Renal cortical epithelial cell (primary cell): Measurements from ENCODE around the gene AIFM1. TPM values are rescaled to one million over a fixed set of nuclear protein-coding genes. Genes with fewer than 3 reads are reported as not detected.
A peak's percentile ranks its signal among the peaks of the same experiment; 100 is the strongest.

Experiments used
- DNase-seq: peaks from one replicate; pipeline ENCODE4 v3.0.0-alpha.2; 2011; ENCODE audit warnings: low read depth
- total RNA-seq: library from RNA; depleted of rRNA; stranded (reverse); fragments of >200 nt; gene quantifications from 2 replicates; pipeline ENCODE4 v1.2.3, GENCODE V29; 2014

Gene AIFM1
- total RNA-seq, 1 donor from 2014 or later, result 60.4 TPM

DNA sequence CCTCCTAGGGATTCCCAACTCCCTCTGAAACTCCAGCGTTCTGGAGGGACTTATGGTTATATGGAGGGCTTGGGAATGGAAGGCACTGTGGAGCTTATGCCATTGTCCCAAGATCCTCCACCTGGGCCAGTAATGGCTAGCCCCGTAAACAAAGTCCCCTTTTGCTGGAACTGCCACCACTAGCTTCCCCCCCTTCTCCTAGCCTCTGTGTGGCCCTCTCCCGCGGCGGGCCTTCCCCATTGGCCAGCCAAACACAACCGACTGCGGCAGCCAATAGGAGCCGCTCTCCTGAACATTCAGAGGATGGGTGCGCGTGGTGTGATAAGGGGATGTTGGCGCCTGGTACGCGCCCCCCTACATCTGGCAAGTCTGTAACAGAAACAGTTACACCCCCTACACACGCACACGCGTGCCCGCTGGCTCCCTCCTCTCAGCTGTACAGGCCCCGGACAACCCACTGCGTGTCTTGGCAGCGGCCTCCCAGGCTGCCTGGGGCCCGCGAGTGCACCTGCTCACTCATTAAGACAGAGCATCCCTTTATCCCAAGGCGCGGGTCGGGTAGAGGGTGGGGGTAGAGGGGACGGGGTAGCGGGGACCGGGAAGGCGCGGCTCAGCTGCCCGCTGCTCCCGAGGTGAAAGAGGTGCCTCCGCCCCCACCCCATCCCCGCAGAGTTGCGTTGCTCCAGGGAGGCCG is 5.3 kb upstream of the AIFM1 start:
- no peak for DNase-seq

DNA sequence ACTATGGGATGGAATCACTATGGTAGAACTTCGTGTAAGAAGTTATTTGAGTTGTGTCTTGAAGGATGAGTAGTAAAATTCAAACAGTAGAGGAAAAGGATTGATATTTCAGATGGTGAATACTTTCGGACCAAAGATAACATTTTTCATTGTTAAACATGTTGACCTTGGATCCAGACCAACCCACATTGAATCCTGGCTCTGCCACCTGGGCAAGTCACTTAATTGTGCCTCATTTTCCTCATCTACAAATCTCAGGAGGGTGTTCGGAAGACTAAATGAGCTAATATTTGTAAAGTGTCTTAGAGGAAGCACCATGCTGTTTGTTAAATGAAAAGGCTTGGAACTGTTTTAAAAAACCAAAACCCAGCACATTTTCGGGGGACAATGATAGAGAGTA is 1.4 kb upstream of the AIFM1 start:
- DNase-seq, result no peak

DNA sequence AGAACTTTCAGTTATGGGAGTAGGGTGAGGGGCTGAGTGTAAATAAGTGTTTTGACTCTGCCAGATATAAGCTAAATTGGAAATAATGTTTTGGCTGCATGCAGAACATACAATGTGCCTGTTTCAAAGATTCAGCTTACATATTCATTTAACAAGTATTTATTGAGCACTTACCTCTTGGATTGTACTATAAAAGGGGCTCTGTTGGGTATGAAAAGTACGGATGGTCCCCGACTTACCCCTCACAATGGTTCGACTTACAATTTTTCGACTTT is 799 bp upstream of the AIFM1 start:
- DNase-seq, result no peak

DNA sequence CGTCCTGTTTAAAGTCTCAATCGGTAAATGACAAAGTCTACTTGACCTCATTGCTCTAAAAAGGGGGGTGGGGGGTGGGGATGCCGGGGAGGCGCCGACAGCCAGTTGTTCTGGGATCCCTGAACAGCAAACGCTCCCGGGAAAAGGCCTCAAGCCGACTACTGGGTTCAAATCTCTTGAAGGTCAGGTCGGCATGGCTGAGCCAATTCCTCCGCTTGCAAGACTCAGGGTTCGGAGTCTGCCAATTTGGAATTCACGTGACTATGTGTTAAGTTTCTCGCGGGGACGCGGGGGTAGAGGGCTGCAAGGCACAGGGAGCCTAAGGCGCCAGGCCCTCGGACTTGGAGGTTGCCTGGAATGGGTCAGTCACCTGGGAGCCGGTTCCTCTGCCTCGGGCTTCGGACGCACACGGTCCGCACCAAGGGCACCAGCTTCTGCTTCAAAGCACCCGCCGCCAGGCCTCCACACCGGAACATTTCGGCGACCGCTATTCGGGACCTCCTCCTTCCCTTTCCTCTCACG is 399 bp downstream of the AIFM1 start:
- DNase-seq, result peak; percentile 27

DNA sequence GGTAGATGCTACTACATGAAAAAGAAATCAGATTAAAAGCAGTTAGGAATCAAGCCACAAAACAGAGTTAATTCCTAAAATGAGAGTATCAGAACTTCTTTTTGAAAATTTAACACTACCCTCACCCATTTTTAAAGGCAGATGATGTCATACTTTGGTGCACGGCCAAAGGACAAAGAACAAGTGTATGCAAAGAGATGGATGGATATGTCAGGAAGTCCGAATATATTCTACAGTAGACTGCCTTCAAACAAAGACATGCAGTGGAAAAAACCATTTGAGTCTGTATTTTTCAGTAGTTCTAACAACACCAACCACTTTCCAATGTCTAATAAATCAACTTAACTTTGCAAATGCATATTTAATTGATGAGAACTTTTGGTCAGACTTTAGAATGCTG is 2.2 kb downstream of the AIFM1 start:
- peak; percentile 22 for DNase-seq

DNA sequence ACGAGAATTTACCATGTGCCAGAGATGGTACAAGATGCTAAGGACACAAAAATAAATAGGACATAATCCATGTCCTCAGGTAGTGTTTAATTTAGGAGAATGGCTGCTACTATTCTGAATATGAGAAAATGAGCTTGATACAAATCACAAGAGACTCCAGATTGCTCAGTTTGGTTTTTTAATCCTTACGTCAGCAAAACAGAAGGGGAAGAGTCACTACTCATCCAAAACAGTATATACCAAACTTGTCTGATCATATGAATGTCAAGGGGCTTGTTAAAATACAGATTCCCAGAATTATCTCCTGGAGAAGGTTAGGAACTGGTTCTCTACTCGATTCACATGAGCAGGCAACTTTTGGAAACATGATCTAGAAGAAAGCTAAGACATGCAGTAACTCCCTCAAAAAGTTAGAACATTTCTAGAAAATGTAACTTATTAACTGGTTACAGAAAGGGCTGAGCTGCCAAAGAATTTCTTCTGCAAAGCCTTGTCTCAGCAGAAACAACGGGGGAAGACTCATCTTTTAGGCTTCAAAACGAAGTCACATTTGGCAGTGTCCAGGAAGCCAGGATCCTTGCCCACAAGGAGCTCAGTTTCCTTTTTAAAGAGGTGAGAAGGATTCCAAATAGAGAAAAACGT is 3.4 kb downstream of the AIFM1 start:
- peak; percentile 55 for DNase-seq

DNA sequence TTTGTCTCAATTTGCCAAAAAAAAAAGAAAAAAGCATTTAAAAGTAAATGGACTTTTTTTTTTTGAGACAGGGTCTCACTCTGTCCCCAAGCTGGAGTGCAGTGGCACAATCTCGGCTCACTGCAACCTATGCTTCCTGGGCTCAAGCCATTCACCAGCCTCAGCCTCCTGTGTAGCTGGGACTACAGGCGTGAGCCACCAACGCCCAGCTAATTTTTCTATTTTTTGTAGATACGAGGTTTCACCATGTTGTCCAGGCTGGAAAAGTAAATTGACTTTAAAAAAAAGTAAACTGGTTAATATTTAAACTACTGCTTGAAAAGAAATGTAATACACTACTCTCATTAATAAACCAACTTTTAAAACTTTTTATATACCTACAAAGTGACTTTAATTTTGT is 5.9 kb downstream of the AIFM1 start:
- DNase-seq, result no peak

DNA sequence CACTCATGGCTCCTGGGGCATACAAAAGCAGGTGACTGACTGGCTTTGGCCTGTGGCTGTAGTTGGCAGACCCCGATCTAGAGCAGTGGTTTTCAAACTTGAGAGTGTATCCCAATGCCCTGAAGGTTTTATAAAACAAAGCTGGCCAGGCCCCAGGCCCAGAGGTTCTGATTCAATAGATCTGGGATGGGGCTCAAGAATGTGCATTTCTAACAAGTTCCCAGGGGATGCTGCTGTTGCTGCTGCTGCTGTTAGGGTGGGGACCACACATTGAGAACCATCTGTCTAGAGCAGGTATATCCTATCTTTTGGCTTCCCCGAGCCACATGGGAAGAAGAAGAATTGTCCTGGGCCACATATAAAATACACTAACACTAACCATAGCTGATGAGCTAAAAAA is 7.3 kb downstream of the AIFM1 start:
- DNase-seq, result no peak

DNA sequence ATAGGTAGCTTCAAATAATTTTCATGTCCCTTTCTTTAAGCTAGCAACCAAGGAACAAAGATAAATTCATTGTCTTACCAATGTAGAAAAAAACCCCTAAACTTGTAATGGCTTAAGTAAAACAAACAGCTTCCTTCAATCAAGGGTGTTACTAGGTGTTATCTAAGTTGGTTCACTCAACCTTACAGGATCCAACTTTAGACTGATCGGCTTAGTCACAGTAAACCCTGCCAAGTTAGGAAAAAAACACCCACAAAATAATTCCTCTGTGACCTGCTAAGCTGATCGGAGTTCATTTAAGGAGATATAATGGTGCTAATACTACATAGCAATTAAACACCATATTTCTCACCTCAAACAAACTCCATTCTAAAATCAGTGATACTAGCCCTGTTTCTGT is 10.1 kb downstream of the AIFM1 start:
- peak; percentile 47 for DNase-seq

DNA sequence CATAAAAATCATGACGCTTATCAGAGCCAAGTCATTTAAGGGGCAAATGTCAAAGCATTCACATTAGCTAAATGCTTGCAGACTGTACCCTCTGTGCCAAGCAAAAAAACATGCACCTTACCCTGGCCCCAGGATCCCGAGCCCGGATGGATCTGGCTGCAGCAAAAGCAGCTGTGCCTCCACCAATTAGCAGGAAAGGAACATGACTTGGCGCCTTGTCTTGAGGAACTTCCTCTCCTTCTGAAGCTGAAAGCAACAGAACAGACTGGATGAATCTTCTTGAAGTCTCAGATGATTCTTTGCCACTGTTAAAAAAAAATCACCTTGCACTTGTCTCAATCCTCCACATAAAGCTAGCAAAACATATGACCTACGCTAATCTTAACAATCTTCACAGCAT is 18.0 kb downstream of the AIFM1 start:
- no peak for DNase-seq

DNA sequence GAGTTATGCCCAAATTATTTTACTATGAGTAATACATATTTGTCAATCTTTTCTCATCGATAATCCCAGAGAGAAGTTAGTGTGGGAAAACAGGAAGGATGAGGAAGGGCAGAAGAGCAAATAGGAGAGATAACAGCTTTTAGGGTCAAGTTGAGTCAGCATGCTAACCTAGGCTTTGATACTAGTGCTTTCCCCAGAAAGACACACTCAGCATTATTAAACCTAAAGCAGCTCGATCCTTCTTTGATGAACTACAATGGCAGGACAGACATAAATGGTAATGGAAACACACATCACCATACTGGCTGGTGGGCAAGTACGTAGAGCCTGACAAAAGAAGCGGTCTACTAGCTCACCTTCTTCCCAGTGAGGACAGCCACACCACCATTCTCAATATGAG is 20.5 kb downstream of the AIFM1 start:
- no peak for DNase-seq

DNA sequence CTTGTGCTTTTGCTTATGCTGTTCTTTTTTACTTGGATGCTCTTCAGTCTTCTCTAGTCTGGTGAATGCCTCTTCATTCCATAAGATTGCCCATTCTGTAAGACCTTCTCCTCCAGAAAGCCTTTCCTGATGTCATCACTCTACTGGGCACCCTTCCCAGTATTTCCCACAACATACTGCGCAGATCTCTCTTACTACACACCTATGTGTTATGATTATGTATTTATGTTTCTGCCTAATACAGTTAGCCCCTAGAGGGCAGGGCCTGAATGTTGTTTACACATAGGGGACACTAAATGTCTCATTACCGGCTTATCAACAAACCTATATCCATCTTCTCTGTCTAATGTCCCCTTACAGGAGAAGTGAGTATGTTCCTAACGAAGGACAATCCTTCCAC is 21.1 kb downstream of the AIFM1 start:
- DNase-seq, result no peak

DNA sequence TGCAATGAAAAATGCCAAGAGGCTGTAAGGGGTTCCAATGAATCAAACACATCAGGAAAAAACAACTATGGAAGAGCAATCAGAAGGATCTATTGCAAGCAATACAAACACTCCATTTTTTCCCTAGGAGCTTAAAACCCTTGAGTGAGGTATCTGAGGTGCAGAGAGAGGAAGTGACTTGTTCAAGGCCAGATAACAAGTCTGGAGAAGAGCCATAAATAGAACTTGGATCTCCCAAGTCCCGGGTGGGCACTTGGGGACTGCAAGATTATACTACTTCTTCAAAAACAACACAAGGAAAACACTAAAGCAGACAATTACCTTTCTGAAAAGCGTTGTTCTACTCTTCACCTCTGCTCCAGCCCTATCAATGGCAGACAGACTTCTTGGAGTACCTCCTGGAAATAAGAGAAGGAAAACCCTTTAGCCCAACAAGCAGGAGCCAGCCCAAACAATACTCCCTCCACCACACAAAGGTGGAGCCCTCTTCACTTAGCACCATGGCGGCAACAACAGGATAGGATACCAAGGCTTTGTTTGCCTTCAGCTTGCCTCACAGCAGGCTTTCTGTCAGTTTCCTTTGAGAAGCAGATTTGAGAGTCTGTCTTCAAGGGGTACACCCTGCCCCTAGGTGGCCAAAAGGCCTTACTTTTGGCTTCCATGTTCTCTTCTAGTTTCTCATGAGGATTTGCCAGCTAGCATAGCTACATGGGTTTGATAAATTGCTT is 26.0 kb downstream of the AIFM1 start:
- no peak for DNase-seq

DNA sequence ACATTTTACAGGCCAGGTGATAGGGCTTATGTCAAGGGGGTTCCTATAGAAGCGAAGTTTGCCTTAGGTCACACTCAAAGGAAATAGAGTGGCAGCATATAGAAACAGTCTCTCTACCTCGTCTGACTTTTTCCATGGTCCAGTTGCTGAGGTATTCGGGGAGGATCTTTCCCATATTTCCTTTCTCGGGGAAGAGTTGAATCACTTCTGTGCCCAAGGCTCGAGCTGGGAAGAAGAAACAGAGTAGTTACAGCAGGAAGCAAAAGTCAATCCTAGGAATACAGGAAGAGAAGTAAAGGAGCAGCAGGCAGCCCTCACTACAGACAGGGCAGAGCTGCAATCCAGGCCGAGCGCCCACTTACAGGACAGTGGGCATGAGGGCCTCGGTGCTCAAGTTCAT is 28.7 kb downstream of the AIFM1 start:
- DNase-seq, result peak; percentile 31

DNA sequence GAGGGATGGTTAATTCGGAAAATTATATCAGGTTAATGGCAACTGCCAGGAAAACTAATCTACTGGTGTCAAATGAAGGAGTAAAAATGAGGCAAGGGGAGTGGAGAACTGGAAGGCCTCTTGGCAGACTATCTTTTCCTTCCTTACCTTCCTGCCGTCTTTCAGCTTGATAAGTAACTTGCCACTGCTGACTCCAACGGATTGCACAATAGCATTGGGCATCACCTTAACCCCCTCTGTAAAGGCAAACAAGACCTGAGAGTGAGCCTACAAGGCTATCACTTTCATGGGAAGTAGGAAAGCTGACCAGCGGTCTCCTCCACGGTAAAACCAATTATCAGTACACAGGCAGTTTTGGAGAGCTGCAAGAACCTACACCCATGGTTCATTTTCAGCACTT is 29.1 kb downstream of the AIFM1 start:
- DNase-seq, result peak; percentile 68

DNA sequence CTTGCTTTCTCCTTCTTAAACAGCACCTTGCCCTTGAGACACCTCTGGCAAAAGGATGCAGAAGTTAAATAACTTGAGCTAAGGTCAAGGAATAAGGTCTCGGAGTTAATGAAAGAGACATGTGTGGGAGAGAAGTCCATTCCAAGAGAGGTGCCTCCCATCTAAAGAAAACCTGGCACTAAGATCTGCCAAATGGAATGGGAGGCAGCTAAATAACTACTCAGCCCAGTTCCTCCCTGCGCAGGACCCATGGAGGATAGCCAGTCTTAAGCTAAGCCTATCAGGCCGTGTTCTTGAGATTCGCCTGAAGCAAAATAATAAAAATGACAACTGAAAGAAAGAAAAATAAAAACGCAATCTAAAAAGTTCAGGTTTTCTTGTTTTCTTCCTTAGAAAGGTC is 34.7 kb downstream of the AIFM1 start:
- DNase-seq, result no peak

DNA sequence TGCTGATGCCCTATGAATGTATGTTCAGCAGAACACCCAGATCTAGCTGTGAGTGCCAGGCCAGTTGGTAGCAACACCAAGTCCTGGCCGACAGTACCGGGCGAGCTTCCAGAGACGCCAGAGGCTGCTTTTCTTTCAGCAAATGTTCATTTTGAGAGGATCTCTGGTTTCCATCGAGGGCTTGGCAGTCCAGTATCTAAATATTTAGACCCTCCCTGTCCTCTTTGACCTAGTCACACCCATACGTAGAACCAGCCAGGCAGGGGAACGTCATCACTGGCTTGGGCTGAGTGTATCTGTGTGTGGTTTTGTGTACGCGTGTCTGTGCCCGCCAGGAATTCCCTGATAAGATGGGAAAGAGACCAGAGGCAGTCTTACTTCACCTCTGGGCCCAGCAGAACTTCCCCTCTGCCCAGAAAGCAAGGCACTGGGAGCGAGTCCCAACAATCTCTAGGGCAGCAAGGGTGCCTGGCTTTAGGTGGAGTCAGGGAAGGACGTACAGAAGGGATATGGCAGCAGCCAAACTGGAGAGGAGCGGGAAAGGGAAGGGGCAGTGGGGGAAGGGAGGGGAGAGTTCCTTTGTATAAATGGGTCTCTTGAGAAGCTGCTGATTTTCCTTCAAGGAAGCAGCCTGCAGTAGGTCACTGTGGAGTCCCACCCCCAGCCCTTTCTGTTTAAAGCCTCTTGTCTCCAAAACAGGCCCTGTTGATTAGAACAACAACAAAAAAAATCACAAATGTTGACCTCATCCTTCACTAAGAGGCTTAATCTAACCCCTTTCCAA is 40.4 kb downstream of the AIFM1 start:
- no peak for DNase-seq

DNA sequence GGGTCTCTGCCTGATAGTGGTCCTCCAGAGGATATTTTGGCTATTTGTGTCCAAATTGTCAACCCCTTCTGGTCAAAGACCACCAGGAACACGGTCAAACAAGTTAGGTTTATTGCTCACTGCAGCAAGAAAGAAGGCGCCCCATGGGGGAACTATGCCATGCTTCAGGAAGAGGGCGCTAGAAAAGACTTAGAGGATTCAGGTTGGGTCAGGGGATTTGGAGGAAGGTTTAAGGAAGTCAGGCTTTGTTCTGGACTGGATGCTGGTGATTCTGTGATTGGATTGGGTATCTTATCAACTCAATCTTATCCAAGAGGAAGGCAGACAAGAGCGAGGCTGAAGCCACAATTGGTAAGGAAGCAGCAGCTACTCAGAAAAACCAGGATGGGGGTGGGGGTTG is 41.1 kb downstream of the AIFM1 start:
- no peak for DNase-seq

DNA sequence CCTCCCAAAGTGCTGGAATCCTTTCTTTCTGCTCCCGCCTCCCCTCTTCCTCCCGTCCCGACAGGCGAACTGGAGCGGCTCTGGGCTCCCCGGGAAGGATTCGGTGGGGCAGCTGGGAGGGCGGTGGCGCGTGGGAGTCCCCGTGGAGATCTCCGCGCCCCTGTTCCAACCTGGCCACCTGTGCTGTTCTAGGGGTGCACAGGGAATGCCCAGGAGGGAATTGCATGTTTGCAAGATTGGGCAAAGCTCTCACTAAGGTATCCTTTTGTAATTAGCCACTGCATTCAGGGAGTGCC is 44.2 kb downstream of the AIFM1 start:
- no peak for DNase-seq

DNA sequence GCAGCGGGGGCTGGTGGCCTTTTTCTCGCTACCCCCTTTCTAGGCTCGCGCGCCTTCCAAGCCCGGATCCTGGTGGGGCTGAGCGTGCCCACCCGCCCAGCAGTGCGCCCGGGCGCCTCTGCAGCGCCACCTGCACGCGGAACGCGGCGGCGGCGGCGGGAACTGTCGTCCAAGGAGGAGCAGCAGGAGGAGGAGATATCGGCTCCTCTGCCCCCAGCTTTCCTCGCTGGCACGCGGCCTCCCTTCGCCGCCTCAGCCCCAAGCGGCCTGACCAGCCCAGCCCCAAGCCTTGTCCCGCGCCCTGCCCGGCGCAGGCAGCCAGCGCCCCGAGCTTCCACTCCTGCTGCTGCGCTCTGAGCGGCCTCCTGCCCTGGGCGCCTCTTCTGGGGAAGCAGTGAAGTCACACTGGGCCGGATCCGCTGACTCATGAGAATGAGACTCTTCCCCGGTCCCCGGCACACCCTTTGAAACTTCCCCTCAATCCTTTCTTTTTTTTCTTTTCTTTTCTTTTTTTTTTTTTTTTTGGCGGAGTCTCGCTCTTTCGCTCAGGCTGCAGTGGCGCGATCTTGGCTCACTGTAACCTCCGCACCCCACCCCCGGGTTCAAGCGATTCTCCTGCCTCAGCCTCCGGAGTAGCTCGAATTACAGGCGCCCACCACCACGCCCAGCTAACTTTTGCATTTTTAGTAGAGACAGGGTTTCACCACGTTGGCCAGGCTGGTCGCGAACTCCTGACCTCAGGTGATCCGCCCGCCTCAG is 44.7 kb downstream of the AIFM1 start:
- peak; percentile 42 for DNase-seq

DNA sequence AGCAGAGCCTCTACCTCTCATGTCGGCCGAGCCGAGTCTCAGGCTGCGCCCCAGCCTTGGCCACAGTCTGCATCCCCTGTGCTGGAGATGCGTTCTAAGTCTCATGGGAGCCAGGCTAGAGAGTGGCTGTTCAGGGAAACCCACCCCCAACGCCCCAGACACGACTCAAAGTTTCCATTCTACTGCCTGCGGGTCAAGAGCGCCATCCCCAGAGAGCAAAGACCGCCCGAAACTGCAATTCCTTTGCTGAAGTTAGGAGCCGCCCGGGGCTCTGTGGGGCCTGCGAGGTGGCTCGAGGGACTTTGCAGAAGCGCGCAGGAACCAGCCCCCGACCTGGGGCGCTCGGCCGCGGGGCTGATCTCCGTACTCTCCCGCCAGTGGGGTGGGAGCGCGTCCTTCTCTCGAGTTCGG is 45.3 kb downstream of the AIFM1 start:
- no peak for DNase-seq

DNA sequence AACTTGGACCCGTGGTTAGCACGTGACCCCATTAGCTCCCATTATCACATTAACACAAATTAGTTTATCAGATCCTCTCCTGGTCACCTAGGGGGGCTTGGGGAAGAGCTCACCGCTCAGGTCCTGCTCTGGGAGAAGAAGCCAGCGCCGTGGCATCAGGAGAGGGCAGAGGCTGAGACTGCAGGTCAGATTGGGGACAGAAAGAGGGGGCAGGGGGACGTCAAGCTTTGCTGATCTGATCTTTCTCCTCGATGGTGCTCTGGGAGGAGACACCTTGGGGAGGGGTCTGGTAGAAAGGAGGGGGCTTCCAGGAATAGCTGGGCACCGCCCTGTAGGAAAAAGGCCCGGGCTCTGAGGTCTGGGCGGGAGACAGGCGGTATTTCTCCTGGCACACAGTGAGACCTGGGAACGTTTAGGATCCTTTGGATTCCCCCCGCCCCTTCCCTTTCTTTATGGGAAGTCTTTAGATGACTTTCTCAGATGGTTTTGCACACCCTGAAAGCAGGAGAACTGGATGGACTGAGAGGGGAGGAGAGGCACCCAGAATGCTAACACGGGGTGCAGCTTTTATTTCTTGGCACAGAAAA is 46.2 kb downstream of the AIFM1 start:
- DNase-seq, result no peak
